Stimulated activated CD8-positive, alpha-beta memory T cell treated with anti-CD3 and anti-CD28 coated beads, Interleukin-12 subunit alpha, Interleukin-12 subunit beta, amount 100 ng/mL, for 1 hour (primary cell): ENCODE measurements around the gene MUC21.

Experiments
- DNase-seq: peaks from one replicate; pipeline ENCODE4 v3.0.0-alpha.2; 2020; ENCODE audit warnings: low read depth

Gene MUC21

DNA sequence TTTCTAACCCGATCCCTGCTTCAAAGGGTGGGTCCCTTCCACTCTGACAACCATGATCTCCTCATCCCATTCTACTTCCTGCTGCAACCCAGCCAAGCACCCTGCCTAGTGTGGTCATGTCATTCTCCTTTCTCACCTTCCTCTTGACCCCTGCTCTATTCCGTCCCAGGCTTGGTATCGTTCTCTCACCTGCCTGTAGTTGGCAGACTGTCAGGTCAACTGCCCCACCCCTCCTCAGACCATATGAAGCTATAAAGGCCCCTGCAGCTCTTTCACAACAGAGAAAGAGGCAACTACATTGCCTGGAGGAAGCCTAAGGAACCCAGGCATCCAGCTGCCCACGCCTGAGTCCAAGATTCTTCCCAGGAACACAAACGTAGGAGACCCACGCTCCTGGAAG is at the start of gene MUC21:
Gene MUC21 (plus strand): TSS at position 280 of the 400 bp plus-strand sequence. CDS start 241 bp downstream, outside the sequence.
- DNase-seq, result no peak

- DNase-seq, result no peak
These were observed 48.5 kb upstream of the MUC21 start for GRCh38 chr6:30935018-30935417.

GRCh38 chr6:30937265-30937664 is 46.3 kb upstream of the MUC21 start:
- no peak for DNase-seq

GRCh38 chr6:30938730-30939129 is 44.8 kb upstream of the MUC21 start:
- no peak for DNase-seq

GRCh38 chr6:30939473-30939872 is 44.0 kb upstream of the MUC21 start:
- DNase-seq, result no peak

GRCh38 chr6:30940361-30940986 is 43.0 kb upstream of the MUC21 start, which contains the start of gene MUCL3:
Gene MUCL3 (plus strand): TSS chr6:30940973. CDS start chr6:30941000, 27 bp downstream.
- DNase-seq, result no peak

- no peak for DNase-seq
These were observed 41.0 kb upstream of the MUC21 start for GRCh38 chr6:30942338-30943060.

- DNase-seq, result no peak
These were observed 39.5 kb upstream of the MUC21 start for GRCh38 chr6:30944051-30944450.

DNA sequence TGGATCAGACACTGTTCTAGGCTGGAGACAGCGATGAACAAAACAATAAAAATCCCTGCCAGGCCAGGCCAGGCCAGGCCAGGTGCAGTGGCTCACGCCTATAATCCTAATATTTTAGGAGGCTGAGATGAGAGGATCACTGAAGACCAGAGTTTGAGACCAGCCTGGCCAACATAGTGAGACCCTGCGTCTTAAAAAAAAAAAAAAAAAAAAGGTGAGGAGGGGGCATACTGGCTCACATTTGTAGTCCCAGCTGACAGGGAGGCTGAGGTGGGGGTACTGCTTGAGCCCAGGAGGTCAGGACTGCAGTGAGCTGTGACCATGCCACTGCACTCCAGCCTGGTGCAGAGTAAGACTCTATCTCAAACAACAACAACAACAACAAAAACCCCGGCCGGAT is 38.2 kb upstream of the MUC21 start:
- DNase-seq, result no peak

- DNase-seq, result no peak
These were observed 36.3 kb upstream of the MUC21 start for GRCh38 chr6:30947231-30947630.

DNA sequence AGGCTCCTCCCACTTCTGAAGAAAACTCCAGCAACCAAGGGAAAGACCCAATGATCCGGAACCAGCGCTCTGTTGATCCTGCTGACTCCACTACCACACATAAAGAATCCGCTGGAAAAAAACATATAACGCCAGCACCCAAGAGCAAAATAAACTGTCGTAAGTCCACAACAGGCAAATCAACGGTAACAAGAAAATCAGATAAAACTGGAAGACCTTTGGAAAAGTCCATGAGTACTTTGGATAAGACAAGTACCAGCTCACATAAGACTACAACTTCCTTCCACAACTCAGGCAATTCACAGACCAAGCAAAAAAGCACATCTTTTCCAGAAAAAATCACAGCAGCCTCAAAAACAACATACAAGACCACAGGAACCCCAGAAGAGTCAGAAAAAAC is 34.7 kb upstream of the MUC21 start:
- no peak for DNase-seq

GRCh38 chr6:30951907-30952469 is 31.5 kb upstream of the MUC21 start:
- DNase-seq, result no peak

DNA sequence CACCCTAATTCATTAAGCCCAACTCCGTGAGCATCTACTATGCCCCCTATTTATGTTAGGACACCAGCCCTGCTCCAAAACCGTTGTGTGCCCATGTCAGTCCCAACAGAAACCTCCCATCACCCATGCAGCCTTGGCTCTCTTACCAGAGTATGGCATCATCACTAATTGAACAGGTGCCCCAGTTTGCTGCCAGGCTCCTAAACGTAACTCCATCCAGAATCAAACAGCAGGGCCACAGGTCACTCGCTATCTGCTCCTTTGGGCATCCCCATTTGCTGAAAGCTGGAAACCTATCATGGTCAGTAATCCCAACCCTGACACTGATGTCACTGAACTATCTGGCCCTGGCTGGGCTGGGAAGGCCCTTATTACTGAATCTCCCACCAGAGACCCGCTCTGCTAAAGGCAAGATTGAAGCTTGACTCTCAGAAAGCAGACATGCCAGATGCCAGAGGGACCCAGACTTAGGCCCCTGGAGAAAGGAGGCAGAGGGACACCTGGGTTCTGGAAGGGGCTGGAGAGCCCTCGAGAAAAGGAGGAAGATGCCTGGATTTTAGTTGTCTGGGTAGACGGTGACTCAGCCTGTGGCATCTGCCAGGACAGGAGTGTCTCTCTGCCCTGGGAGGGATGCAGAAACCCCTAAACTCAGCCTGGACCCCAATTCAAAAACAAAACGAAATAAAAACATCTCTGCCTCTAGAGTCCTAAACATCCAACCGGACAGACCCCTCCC is 28.7 kb upstream of the MUC21 start:
- no peak for DNase-seq

DNA sequence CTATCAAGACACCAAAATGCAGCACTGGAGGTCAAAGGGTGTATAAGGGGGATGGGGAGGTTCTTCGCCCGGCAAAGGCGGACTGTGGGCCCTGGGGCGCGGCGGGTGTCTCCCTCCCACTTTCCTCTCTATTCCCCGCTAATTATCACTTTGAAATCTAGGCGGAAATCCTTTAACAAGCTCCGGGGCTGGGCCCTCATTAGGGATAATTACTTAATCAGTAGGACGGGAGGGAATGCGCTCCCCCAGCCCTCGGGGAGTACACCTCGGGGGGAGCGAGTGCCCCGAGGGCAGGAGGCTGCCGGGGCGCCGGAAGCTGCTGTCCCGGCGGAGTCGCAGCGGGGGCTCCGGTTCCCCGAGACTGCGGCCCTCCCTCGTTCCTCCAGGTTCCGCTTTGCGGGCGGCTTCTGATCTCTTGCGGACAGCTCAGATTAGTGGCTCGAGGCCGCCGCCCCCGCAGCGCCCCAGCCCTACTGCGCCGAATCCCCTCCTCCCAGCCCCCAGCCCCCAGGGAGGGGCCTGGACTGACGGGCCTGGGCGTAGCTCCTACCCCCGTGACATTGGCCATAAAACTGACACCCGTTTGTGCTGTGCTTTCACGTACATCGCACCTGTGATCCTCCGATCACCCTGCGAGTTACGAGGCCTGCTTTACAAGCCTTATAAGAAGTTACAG is 28.0 kb upstream of the MUC21 start:
- DNase-seq, result peak; percentile 65

DNA sequence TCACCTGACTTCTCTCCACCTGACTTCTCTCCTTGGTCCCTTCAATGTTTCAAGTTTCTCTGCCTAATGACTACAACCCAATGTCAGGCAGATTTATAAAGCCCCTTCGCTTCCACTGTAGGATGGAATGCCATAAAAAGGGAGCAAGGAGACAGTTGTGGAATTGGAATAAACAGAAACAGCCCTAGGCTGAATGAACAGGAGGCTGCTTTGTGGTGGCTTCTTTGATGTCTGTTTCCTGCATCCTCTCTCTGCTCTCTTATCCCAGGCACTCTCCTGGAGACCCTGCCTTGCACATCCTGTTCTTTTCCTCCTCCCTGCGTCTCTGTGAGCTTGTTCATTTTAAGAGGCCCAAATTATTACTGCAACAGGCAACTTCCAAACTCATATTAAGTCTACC is 25.8 kb upstream of the MUC21 start:
- DNase-seq, result no peak

- no peak for DNase-seq
These were observed 22.4 kb upstream of the MUC21 start for GRCh38 chr6:30960907-30961673.

- no peak for DNase-seq
These were observed 20.8 kb upstream of the MUC21 start for GRCh38 chr6:30962716-30963115.

- no peak for DNase-seq
These were observed 19.9 kb upstream of the MUC21 start for GRCh38 chr6:30963641-30964040.

- no peak for DNase-seq
These were observed 19.4 kb upstream of the MUC21 start for GRCh38 chr6:30964075-30964474.

- no peak for DNase-seq
These were observed 18.3 kb upstream of the MUC21 start for GRCh38 chr6:30965140-30965601.

GRCh38 chr6:30966154-30966553 is 17.4 kb upstream of the MUC21 start:
- DNase-seq, result no peak
